T-helper 2 cell treated with Interferon-gamma antibody and Interleukin-4, amounts not matched to agents 5 μg/mL and 100 μg/mL, for 36 hours (primary cell): Measurements from ENCODE around the gene KLHL29.
"Not testable (repeated sequence)": the region's sequence is repeated elsewhere in the genome, so short reads cannot be mapped to it uniquely, and the experiment has no call there.

Source experiments
- DNase-seq: peaks from one replicate; pipeline ENCODE4 v3.0.0; 2021; ENCODE audit warnings: low spot score
- H3K27ac Mint-ChIP-seq: one replicate; pipeline ENCODE4 v1.8.0; 2021; ENCODE audit warnings: mild to moderate bottlenecking, mixed read lengths
- H3K27me3 Mint-ChIP-seq: one replicate; pipeline ENCODE4 v1.8.0; 2021; ENCODE audit warnings: low read depth, mixed read lengths
- H3K36me3 Mint-ChIP-seq: one replicate; pipeline ENCODE4 v1.8.0; 2021; ENCODE audit warnings: low read depth, mixed read lengths
- H3K4me1 Mint-ChIP-seq: one replicate; pipeline ENCODE4 v1.8.0; 2021; ENCODE audit warnings: low read depth, mixed read lengths
- H3K4me3 Mint-ChIP-seq: one replicate; pipeline ENCODE4 v1.8.0; 2022; ENCODE audit warnings: mild to moderate bottlenecking, moderate library complexity, mixed read lengths
- H3K9me3 Mint-ChIP-seq: one replicate; pipeline ENCODE4 v1.8.0; 2021; ENCODE audit warnings: mixed read lengths

KLHL29 gene

DNA sequence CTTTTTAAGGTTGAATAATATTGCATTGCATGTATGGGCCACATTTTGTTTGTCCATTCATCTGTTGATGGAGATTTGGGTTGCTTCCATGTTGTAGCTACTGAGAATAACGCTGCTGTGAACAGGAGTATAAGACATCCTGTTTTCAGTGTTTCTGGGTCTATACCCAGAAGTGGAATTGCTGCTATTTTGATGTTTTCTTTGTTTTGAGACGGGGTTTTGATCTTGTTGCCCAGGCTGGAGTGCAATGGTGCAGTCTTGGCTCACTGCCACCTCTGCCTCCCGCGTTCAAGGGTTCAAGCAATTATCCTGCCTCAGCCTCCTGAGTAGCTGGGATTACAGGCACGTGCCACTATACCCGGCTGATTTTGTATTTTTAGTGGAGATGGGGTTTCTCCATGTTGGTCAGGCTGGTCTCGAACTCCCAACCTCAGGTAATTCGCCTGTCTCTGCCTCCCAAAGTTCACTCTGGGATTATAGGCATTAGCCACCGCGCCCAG lies 6.3 kb downstream of the KLHL29 start:
- Mint-ChIP-seq H3K4me1 (peaks cover 18% of the 10 kb centered on the region), H3K27me3 (peaks cover 80% of the 10 kb centered on the region)
- not testable (repeated sequence) for DNase-seq, H3K9me3 Mint-ChIP-seq, H3K36me3 Mint-ChIP-seq, H3K27ac Mint-ChIP-seq, H3K4me3 Mint-ChIP-seq

DNA sequence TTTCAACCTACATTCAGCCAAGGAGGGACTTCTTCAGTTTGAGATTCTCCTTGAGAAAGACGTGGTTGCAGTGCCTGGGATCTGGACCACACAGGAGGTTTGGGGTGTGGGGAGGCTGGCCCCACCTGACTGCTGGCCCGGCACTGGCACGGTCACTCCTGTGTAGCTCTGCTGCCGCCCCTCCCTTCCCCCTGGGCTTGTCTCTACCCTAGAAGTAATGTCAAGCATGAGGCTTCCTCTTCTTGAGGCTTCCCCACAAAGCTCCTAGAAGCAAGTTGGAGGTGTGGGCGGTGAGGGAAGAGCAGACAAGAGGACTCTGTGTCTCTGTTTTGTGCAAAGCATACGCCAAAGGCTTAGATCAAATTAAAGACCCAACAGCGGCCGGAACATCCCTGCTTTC lies 8.7 kb downstream of the KLHL29 start:
- Mint-ChIP-seq H3K27ac (no peak overlapping the region), H3K27me3 (peaks cover 63% of the 10 kb centered on the region), H3K4me1 (peaks cover 14% of the 10 kb centered on the region)

DNA sequence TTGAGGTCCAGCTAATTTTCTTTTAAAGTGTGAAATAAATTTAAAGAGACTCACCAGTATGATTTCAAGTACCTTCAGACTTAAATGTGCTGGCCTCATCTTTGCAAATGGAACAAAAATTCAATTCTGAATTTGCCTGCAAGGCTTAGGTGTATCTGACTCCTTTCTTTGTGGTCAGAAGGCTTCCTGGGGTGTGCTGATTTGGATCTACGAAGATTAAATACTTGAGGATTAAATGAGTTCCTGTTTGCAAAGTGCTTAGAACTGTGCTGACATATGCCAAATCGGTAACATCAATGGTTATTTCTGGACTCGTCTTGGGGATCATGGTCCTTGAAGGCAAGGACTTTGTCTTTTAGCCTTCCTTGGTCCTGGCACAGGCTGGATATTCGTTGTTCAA lies 9.7 kb downstream of the KLHL29 start:
- H3K27ac Mint-ChIP-seq, result no peak overlapping the region
- no peaks in the 10 kb centered on the region for H3K9me3 Mint-ChIP-seq
- no peaks in the 10 kb centered on the region for H3K36me3 Mint-ChIP-seq
- H3K4me3 Mint-ChIP-seq, result no peak overlapping the region
- DNase-seq, result no peak
- peaks cover 14% of the 10 kb centered on the region for H3K4me1 Mint-ChIP-seq
- H3K27me3 Mint-ChIP-seq, result peaks cover 53% of the 10 kb centered on the region

More for the DNA sequence above, 8.7 kb downstream of the KLHL29 start:
- Mint-ChIP-seq H3K4me3 (no peak overlapping the region), H3K9me3 (no peaks in the 10 kb centered on the region), H3K36me3 (no peaks in the 10 kb centered on the region)
- DNase-seq, result no peak

DNA sequence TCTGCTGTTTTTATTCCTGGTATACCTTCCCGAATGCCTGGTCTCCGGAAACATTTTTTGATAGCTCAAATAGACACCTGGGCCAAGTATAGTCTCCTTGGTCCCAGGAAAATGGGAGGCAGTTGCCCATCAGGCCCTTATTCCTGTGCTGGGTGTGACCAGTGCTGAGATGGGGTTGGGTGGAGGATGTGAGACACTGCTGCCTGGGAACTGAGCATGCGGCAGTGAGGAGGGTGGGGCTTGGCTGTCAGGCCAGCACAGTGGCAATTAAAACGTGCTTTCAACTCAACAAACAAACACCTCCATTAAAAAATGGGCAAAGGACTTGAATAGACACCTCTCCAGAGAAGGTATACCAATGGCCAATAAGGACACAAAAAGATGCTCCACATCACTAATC lies 12.5 kb downstream of the KLHL29 start:
- DNase-seq, result no peak
- no peak overlapping the region for H3K4me3 Mint-ChIP-seq
- peaks cover 14% of the 10 kb centered on the region for H3K4me1 Mint-ChIP-seq
- H3K27me3 Mint-ChIP-seq, result peaks cover 33% of the 10 kb centered on the region
- no peaks in the 10 kb centered on the region for H3K36me3 Mint-ChIP-seq
- no peak overlapping the region for H3K27ac Mint-ChIP-seq
- no peaks in the 10 kb centered on the region for H3K9me3 Mint-ChIP-seq

DNA sequence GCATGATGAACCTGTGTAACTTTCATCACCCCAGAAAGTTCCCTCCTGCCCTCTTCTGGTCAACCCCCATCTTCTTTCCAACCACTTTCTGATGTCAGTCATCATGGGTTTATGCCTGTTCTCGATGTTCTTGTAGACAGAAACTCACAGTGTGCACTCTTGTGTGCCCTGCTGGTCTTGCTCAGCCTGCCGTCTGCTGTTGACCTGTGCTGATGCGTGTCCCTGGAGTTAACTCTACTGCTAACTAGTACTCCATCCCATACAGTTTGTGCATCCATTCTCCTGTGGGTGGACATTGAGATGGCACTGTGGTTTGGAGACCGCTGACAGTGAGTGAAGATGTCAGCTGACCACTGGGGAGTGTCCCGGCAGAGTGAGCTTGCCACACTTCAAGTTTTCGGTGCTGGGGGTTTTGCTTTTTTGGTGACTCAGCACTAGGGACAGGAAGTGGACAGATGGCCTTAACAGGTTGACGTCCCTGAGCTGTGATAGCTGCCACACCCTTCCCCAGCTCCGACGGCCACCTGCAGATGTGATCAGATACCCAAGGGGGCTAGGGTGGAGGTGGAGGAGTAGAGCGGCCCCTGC lies 14.8 kb downstream of the KLHL29 start:
- peaks cover 12% of the 10 kb centered on the region for H3K27me3 Mint-ChIP-seq
- no peak overlapping the region for H3K4me3 Mint-ChIP-seq
- H3K4me1 Mint-ChIP-seq, result peaks cover 9% of the 10 kb centered on the region
- H3K9me3 Mint-ChIP-seq, result no peaks in the 10 kb centered on the region
- no peak for DNase-seq
- no peak overlapping the region for H3K27ac Mint-ChIP-seq
- no peaks in the 10 kb centered on the region for H3K36me3 Mint-ChIP-seq

DNA sequence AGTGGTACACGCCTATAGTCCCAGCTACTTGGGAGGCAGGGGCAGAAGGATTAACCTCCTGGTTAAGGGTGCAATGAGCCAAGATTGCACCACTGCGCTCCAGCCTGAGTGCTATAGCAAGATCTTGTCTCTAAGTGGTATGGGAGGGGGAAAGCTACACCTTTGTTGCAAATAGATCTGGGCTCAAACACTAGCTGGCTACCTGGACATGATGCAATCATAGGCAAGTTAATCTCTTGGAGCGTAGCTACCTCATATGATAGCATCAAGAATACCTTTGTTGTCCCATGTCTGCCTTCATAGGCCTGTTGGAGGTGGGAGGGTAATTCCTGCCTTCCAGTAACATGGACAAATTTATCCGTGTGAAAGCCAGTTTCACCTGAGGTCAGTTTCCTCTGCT lies 15.7 kb downstream of the KLHL29 start:
- Mint-ChIP-seq H3K9me3 (no peaks in the 10 kb centered on the region), H3K4me3 (no peak overlapping the region), H3K27ac (no peak overlapping the region), H3K4me1 (peaks cover 7% of the 10 kb centered on the region), H3K36me3 (no peaks in the 10 kb centered on the region), H3K27me3 (peaks cover 6% of the 10 kb centered on the region)
- no peak for DNase-seq

DNA sequence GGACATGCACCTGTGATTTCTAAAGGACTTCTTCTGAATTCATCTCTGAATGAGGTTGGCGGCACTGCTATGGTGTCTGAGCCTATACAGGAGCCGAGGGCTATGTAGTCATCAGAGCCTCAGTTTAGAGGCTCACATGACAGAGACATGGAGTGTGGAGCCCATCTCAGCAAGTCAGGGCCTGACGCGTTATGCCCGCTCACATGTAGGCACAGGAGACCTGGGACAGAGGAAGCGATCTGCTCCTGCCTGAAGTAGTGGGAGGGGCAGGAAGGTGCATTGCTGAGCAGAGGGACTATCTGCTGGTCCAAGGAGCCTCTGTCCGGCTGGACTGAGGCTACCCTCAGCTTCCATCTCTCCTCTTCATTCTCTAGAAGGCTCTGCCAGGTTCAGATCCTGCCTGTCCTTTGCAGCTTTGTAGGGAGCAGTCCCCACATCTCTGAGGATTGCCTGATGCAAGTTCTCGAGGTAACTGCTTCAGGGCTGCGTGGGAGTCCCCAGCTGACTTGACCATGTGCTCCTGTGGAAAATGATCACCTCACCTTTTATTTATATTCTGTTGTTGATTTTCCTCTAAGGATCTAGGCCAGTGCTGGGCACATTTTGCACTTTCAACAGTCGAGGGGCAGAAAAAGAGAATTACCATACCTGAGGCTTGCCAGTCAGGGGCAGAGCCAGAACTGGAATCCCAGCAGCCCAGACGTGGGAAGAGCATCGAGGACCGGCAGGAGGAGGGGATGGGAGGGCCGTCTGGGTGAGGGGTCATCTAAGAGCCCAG lies 16.6 kb downstream of the KLHL29 start:
- DNase-seq, result no peak
- H3K9me3 Mint-ChIP-seq, result no peaks in the 10 kb centered on the region
- no peak overlapping the region for H3K27ac Mint-ChIP-seq
- H3K36me3 Mint-ChIP-seq, result no peaks in the 10 kb centered on the region
- H3K27me3 Mint-ChIP-seq, result no peaks in the 10 kb centered on the region
- no peak overlapping the region for H3K4me3 Mint-ChIP-seq
- H3K4me1 Mint-ChIP-seq, result peaks cover 7% of the 10 kb centered on the region

DNA sequence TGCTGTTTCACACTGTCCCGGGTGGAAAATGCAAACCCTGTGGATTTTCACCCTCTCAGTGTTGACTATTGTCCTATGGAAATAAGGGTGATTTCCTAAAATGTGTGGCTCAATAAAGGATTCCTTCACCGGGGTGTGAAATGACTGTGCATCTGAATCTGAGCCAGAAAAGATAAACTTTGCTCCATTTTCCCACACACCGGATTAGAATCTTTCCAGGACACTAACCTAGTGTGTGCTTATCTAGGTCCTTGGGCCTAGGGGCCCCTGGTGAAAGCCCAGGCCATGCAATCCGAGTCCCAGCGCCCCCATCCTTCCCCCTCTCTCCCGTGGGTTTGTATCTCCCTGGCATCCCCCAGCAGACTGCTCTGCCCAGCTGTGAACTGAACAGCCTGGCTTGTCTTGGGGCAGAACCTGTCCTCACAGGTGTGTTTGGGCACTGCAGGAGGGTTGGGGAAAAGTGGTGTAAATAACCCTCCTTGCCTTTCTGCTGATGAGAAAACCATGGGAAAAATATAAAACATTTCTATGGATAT lies 17.3 kb downstream of the KLHL29 start:
- Mint-ChIP-seq H3K9me3 (no peaks in the 10 kb centered on the region), H3K4me1 (peaks cover 7% of the 10 kb centered on the region), H3K4me3 (no peak overlapping the region), H3K27ac (no peak overlapping the region), H3K36me3 (no peaks in the 10 kb centered on the region), H3K27me3 (no peaks in the 10 kb centered on the region)
- DNase-seq, result no peak

DNA sequence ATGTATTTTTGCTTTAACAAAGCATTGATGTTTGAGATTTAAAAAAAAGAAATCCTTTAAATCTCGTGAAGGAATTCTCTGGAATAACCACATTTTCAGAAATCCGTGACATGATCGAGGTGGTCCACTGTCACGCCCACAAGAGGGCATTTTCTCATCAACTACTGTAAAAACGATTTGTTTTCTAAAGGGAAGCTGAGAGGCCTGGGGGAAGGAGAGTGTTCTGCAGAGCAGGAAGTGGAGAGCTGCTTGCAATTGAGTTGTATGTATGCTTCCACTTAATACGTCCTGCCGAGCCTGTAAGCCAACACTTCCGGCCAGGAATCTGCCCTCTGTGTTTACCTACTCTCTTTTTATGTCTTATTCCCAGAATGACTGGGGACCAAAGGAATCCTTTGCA lies 19.4 kb downstream of the KLHL29 start:
- H3K4me3 Mint-ChIP-seq, result no peak overlapping the region
- H3K36me3 Mint-ChIP-seq, result no peaks in the 10 kb centered on the region
- H3K27ac Mint-ChIP-seq, result no peak overlapping the region
- H3K9me3 Mint-ChIP-seq, result no peaks in the 10 kb centered on the region
- DNase-seq, result no peak
- peaks cover 7% of the 10 kb centered on the region for H3K4me1 Mint-ChIP-seq
- peaks cover 5% of the 10 kb centered on the region for H3K27me3 Mint-ChIP-seq

DNA sequence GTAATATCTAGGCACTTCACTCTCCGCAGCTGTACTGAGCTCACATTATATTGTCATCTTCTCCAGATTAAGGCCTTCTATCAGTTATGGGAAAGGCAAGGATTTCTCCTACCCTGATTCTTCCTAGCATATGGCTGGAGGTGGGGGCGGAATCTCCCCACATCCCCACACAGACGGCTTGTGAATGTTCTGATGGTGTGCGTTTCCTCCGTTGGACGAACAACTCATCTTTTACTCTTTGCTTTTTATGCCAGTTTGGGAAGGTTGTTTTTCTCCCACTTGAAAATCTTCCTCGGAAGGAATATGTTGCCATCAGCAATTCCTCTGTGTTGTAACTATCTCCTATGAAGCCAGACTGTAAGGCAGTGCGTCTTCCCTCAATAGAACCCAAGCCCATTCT lies 24.3 kb downstream of the KLHL29 start:
- Mint-ChIP-seq H3K9me3 (no peaks in the 10 kb centered on the region), H3K27me3 (peaks cover 7% of the 10 kb centered on the region), H3K36me3 (no peaks in the 10 kb centered on the region), H3K27ac (no peak overlapping the region), H3K4me3 (no peak overlapping the region), H3K4me1 (peaks cover 5% of the 10 kb centered on the region)
- no peak for DNase-seq

DNA sequence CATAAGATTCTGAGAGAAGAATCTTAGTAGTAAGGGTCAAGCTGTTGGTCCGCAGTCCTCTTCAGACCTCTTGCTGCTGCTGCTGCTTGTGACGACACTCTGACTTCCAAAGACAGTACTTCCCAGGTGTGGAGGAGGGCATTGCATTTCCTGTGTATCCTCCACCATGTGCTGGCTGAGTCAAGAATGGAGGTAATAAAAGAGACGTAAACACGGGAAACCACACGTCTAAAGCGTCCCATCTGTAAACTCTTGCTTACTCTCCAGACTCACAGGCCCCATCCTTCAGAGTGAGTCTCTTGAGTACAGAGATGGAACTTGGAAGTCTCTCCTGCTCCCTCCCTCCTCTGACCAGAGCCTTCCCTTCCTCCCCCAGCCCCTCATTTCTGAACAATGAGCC lies 25.6 kb downstream of the KLHL29 start:
- Mint-ChIP-seq H3K36me3 (no peaks in the 10 kb centered on the region), H3K27me3 (peaks cover 10% of the 10 kb centered on the region), H3K4me1 (no peaks in the 10 kb centered on the region), H3K27ac (no peak overlapping the region), H3K9me3 (no peaks in the 10 kb centered on the region), H3K4me3 (no peak overlapping the region)
- DNase-seq, result no peak

DNA sequence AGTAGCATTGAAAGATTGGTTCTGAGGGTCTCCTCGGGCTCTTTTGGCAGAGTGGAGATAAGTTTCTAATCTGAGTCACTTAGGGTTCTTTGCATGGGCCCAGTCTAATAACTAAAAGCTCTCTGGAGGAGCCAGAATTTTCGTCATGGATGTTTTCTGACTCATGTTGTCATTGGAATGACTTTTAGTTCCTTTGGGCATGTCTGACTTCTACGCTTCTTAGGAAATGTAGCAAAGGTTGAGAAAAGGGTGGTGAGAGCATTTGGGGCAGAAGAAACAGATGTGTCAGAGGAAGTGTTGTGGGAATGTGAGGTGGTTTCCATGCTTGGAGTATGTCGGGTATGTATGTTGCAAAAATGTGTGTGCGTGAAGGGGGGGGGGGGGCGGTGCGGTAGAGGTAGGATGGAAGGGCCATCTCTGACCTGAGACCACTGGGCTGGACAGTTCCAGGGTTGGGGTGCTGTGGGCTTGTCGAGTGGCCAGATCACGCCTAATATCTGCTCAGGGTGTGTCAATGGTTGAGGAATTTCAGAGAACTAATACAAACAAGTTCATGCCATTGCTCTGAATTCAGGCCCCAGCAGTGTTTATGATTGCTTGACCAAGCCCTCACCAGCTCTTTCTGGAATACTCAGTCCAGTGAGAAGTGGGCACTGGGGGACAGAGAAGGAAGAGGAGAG lies 26.9 kb downstream of the KLHL29 start:
- no peak for DNase-seq
- Mint-ChIP-seq H3K4me3 (no peak overlapping the region), H3K27me3 (peaks cover 11% of the 10 kb centered on the region), H3K4me1 (no peaks in the 10 kb centered on the region), H3K36me3 (no peaks in the 10 kb centered on the region), H3K27ac (no peak overlapping the region), H3K9me3 (no peaks in the 10 kb centered on the region)

DNA sequence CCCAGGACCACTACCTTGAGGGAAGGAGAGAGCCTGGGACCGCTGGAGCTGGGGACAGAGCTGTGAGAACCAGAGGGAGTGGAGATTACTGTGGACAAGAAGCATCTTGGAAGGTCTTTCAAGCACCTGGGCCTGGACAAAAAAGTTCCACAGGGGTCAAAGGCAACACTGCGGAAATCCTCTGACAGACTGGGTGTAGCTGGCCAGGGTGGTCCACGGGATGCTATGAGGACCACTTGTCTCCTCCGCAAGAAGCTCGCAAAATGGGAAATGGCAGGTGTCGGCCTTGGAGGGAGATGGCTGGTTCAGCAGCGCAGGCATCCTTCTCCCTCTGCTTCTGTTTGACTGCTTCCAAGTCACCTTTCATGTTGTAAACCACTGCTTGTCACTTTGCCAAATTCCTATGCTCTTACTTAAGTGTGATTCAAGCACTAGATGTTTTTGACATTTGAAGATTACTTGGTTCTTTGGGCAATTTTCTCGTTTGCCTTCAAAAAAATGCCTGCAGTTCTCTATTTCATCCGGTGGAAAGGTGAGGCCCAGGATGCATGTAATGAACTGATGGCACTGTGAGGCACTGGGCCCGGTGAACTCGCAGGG lies 27.7 kb downstream of the KLHL29 start:
- Mint-ChIP-seq H3K27ac (no peak overlapping the region), H3K9me3 (no peaks in the 10 kb centered on the region), H3K4me1 (no peaks in the 10 kb centered on the region), H3K36me3 (no peaks in the 10 kb centered on the region), H3K27me3 (peaks cover 11% of the 10 kb centered on the region), H3K4me3 (no peak overlapping the region)
- DNase-seq, result no peak

DNA sequence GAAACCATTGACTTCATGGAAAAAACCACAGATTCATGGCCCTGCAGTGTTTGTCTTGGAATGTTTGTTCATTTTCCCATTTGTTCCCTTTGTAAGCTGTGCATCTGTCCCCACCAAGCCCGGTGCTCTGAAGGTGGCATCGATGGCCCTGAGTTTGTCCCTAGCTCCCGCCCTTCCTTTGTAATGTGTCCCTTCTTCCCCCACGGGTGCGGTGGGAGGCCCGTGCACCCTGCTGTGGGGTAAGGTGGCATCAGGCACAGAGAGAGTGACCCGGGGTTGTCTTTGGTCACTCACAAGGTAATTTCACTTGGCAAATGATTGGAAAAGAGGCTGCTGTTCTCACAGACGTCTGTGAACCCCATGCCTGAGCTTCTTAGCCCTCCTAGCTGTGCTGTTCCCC lies 28.7 kb downstream of the KLHL29 start:
- no peaks in the 10 kb centered on the region for H3K36me3 Mint-ChIP-seq
- no peaks in the 10 kb centered on the region for H3K4me1 Mint-ChIP-seq
- peaks cover 9% of the 10 kb centered on the region for H3K27me3 Mint-ChIP-seq

More for the DNA sequence above, 28.7 kb downstream of the KLHL29 start:
- Mint-ChIP-seq H3K4me3 (no peak overlapping the region), H3K9me3 (no peaks in the 10 kb centered on the region), H3K27ac (no peak overlapping the region)
- DNase-seq, result no peak
